ENCODE data around the gene CCDC186.

CCDC186 gene

DNA sequence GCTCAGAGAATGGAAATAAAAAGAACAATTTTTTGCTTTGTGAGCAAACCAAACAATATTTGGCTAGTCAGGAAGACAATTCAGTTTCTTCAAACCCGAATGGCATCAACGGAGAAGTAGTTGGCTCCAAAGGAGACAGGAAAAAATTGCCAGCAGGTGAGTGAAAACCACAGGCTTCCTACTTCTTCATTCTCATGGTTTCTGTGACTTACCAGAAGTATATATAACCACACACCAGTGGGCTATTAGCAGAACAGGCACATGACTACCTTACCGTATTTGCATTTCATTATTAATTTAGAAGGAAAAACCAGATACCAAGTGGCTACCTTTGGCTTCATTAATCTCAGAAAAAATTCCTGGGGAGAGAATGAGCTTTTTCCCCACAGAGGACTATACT, 14.0 kb upstream of the CCDC186 start:
- DNase-seq (ENCODE audit: low read depth), result no peak
- TF ChIP-seq, protein P1, sequence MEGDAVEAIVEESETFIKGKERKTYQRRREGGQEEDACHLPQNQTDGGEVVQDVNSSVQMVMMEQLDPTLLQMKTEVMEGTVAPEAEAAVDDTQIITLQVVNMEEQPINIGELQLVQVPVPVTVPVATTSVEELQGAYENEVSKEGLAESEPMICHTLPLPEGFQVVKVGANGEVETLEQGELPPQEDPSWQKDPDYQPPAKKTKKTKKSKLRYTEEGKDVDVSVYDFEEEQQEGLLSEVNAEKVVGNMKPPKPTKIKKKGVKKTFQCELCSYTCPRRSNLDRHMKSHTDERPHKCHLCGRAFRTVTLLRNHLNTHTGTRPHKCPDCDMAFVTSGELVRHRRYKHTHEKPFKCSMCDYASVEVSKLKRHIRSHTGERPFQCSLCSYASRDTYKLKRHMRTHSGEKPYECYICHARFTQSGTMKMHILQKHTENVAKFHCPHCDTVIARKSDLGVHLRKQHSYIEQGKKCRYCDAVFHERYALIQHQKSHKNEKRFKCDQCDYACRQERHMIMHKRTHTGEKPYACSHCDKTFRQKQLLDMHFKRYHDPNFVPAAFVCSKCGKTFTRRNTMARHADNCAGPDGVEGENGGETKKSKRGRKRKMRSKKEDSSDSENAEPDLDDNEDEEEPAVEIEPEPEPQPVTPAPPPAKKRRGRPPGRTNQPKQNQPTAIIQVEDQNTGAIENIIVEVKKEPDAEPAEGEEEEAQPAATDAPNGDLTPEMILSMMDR (IDR thresholded peaks at IDR 0.05; ENCODE audit: insufficient read depth, low read depth, low read length, missing control alignments), result no peak

GRCh38 chr10:114184276-114184675, 10.3 kb upstream of the CCDC186 start:
- no peak for DNase-seq (ENCODE audit: low read depth)

More for the DNA sequence above, 14.0 kb upstream of the CCDC186 start:
- H3K4me3 ChIP-seq (ENCODE audit: low read length), result no peak overlapping the region

GRCh38 chr10:114183563-114183962, 9.6 kb upstream of the CCDC186 start:
- TF ChIP-seq, protein P1 (IDR thresholded peaks at IDR 0.05; ENCODE audit: insufficient read depth, low read depth, low read length, missing control alignments), result no peak
- H3K4me3 ChIP-seq (ENCODE audit: low read length), result no peak overlapping the region
- no peak for DNase-seq (ENCODE audit: low read depth)

More at GRCh38 chr10:114184276-114184675, 10.3 kb upstream of the CCDC186 start:
- H3K4me3 ChIP-seq (ENCODE audit: low read length), result no peak overlapping the region
- TF ChIP-seq, protein P1 (IDR thresholded peaks at IDR 0.05; ENCODE audit: insufficient read depth, low read depth, low read length, missing control alignments), result no peak

GRCh38 chr10:114181971-114182370, 8.0 kb upstream of the CCDC186 start:
- TF ChIP-seq, protein P1 (IDR thresholded peaks at IDR 0.05; ENCODE audit: insufficient read depth, low read depth, low read length, missing control alignments), result no peak
- H3K4me3 ChIP-seq (ENCODE audit: low read length), result no peak overlapping the region
- DNase-seq (ENCODE audit: low read depth), result no peak

DNA sequence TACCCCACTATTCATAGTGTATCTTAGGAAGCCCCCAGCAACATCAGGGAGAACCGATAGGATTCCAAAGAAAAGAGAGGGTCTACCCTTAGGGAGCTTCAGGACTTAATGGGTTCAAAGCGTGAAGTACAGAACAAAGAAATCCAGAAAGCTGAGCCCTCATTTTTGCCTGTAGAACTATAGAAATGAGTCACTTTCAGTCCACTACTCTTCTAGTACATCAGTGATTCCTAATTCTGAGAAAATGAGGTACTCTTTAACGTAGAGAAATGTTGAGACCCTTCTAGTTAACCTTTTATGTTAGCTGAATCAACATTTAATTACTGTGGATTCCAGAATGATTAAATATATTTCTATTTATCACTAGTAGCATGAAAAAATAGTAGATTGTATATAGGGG, 6.9 kb upstream of the CCDC186 start:
- no peak for DNase-seq (ENCODE audit: low read depth)
- H3K4me3 ChIP-seq (ENCODE audit: low read length), result no peak overlapping the region
- TF ChIP-seq, protein P1 (IDR thresholded peaks at IDR 0.05; ENCODE audit: insufficient read depth, low read depth, low read length, missing control alignments), result no peak

GRCh38 chr10:114179747-114180146, 5.7 kb upstream of the CCDC186 start:
- peak overlapping the region; percentile 19 for H3K4me3 ChIP-seq (ENCODE audit: low read length)
- DNase-seq (ENCODE audit: low read depth), result no peak
- TF ChIP-seq, protein P1 (IDR thresholded peaks at IDR 0.05; ENCODE audit: insufficient read depth, low read depth, low read length, missing control alignments), result no peak

GRCh38 chr10:114179148-114179547, 5.1 kb upstream of the CCDC186 start, which contains the start of gene TDRD1:
TSS of gene TDRD1 (plus strand) at chr10:114179353. CDS start at chr10:114187832, 8,479 bp downstream.
- peak within 1 kb of the TSS; percentile 19 for H3K4me3 ChIP-seq (ENCODE audit: low read length)
- TF ChIP-seq, protein P1 (IDR thresholded peaks at IDR 0.05; ENCODE audit: insufficient read depth, low read depth, low read length, missing control alignments), result no peak
- no peak for DNase-seq (ENCODE audit: low read depth)

Data from epithelial cell of esophagus (primary cell).